ENCODE data around the gene TBC1D4.

Gene TBC1D4

DNA sequence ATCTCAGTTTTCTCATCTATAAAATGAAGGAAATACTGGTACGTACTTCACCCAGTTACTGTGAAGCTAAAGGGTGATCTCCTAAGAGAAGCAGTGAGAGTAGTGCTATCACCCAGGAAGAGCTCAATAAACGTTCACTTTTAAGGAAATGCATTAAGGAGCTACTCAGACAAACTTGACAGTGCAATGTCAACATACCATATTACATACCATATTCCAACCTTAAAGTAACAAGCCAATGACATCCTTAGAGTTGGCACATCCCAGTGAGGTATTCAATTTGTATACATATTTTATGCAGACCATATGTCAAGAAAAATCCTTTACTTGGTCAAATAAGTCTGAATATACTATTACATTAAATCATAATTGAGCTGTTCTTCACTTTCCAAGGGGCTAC, 7.0 kb downstream of the TBC1D4 start:
- Histone ChIP-seq H3K4me3 (no peak overlapping the region), H3K4me1 (peaks cover 24% of the 10 kb centered on the region), H3K9ac (no peak overlapping the region), H4K20me1 (peaks cover 43% of the 10 kb centered on the region), H3K27ac (no peak overlapping the region), H3K36me3 (peaks cover 14% of the 10 kb centered on the region; the same call in 1 of the 2 replicates), H3K9me3 (peaks cover 21% of the 10 kb centered on the region; the same call in 1 of the 2 replicates), H3K4me2 (no peak overlapping the region), H3K27me3 (no peaks in the 10 kb centered on the region)
- TF ChIP-seq Cebpa-rat (IDR thresholded peaks at IDR 0.05), result no peak

DNA sequence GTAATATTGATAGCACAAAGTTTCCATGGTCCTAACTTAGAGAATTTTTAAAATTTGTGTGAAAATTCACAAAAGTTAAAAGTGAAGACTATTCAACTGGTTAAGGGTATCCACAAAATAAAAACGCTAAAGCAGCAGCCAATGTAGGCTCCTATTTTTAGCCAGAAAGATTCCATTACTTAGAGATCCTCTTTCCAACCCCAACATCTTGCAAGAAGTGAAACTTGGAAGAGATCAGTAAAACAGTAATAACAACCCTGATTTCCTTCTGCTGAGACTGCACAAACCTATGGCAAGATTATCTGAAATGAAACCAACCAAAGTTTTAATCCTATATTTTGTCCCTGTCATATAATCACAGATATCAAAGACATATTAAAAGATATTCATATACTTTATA, 8.5 kb downstream of the TBC1D4 start:
- H3K27ac ChIP-seq, result no peak overlapping the region
- no peak for TF ChIP-seq Cebpa-rat (IDR thresholded peaks at IDR 0.05)
- no peak overlapping the region for H3K9ac ChIP-seq
- H3K27me3 ChIP-seq, result no peaks in the 10 kb centered on the region
- peaks cover 26% of the 10 kb centered on the region; the same call in 1 of the 2 replicates for H3K36me3 ChIP-seq
- peaks cover 27% of the 10 kb centered on the region; the same call in 1 of the 2 replicates for H3K9me3 ChIP-seq
- H3K4me1 ChIP-seq, result peaks cover 10% of the 10 kb centered on the region
- no peak overlapping the region for H3K4me3 ChIP-seq
- H4K20me1 ChIP-seq, result peaks cover 31% of the 10 kb centered on the region
- H3K4me2 ChIP-seq, result no peak overlapping the region

DNA sequence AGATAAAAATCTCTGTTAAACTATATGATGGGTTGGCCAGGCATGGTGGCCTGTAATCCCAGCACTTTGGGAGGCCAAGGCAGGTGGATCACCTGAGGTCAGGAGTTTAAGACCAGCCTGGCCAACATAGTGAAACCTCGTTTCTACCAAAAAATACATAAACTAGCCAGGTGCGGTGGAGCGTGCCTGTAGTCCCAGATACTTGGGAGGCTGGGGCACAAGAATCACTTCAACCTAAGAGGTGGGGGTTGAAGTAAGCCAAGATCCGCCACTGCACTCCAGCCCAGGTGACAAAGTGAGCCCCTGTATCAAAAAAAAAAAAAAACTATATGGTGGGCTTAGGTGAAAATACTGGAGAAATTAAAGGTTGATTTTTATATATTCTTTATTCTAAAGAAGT, 11.3 kb downstream of the TBC1D4 start:
- Histone ChIP-seq H3K4me1 (no peaks in the 10 kb centered on the region), H3K27me3 (no peaks in the 10 kb centered on the region), H3K4me3 (no peak overlapping the region)

DNA sequence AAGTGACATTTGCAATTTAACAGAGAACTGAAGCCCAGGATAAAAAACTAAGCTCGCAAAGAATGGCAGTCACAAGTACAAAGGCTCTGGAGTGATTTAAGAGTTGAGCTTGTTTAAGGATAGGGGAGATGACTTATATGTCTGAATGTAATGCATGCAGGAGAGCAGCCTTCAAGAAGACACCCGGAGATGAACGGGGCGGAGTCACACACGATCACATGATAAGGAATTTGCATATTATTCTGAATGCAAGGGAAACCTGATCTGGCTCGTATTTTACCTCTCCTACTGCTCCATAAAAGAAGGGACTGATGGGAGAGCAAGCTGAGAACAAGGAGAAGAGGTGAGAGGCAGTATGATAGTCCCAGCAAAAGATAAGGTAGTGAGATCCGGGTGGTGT, 12.9 kb downstream of the TBC1D4 start:
- Histone ChIP-seq H3K27me3 (no peaks in the 10 kb centered on the region), H3K4me2 (no peak overlapping the region), H4K20me1 (peaks cover 20% of the 10 kb centered on the region; the same call in 1 of the 2 replicates), H3K36me3 (peaks cover 43% of the 10 kb centered on the region), H3K9ac (no peak overlapping the region), H3K27ac (no peak overlapping the region), H3K4me3 (no peak overlapping the region), H3K9me3 (peaks cover 43% of the 10 kb centered on the region), H3K4me1 (no peaks in the 10 kb centered on the region)
- no peak for TF ChIP-seq Cebpa-rat (IDR thresholded peaks at IDR 0.05)

More for the DNA sequence above, 11.3 kb downstream of the TBC1D4 start:
- Histone ChIP-seq H3K9me3 (peaks cover 33% of the 10 kb centered on the region), H3K9ac (no peak overlapping the region), H3K36me3 (peaks cover 27% of the 10 kb centered on the region), H3K27ac (no peak overlapping the region), H4K20me1 (peaks cover 20% of the 10 kb centered on the region; the same call in 1 of the 2 replicates), H3K4me2 (no peak overlapping the region)
- TF ChIP-seq Cebpa-rat (IDR thresholded peaks at IDR 0.05), result no peak

DNA sequence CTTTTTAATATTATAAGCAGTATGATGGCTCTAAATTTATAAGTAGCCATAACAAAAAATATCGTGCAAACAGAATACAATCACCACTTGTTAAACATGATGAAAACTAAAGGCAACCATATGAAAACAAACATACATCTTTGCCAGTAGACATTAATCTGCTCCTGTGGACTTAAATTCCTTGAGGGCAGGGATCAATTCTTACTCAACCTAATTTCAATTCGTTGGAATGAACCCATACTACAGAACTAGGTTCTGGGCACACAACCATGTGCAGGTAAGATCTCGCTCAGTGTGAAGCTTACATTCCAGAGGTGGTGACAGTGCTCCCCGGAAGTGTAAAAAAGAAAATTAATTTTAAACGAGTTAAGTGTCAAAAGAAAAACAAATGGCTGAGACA, 13.4 kb downstream of the TBC1D4 start:
- Histone ChIP-seq H3K9ac (no peak overlapping the region), H3K27me3 (no peaks in the 10 kb centered on the region), H3K9me3 (peaks cover 43% of the 10 kb centered on the region), H3K4me3 (no peak overlapping the region), H3K4me2 (no peak overlapping the region), H3K4me1 (no peaks in the 10 kb centered on the region), H4K20me1 (peaks cover 20% of the 10 kb centered on the region; the same call in 1 of the 2 replicates), H3K36me3 (peaks cover 45% of the 10 kb centered on the region), H3K27ac (no peak overlapping the region)
- no peak for TF ChIP-seq Cebpa-rat (IDR thresholded peaks at IDR 0.05)

DNA sequence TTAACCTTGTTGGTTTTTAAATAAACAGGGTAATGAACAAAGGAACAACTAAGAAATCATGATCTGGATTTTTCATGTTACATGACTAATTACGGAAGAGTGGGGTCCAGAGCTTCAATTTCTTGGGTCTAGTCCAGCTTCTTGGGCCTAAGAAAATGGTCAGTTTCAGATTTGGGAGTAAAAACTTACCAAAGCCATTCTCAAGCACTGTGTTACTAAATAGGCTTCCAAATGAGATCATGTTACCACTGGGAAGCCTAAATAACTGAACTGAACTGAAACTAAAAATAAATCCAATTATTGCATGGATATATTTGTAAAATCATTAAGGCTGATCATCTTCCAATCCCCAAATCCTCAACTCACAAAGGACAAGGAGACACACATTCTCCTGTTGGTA, 13.9 kb downstream of the TBC1D4 start:
- H3K4me1 ChIP-seq, result no peaks in the 10 kb centered on the region

DNA sequence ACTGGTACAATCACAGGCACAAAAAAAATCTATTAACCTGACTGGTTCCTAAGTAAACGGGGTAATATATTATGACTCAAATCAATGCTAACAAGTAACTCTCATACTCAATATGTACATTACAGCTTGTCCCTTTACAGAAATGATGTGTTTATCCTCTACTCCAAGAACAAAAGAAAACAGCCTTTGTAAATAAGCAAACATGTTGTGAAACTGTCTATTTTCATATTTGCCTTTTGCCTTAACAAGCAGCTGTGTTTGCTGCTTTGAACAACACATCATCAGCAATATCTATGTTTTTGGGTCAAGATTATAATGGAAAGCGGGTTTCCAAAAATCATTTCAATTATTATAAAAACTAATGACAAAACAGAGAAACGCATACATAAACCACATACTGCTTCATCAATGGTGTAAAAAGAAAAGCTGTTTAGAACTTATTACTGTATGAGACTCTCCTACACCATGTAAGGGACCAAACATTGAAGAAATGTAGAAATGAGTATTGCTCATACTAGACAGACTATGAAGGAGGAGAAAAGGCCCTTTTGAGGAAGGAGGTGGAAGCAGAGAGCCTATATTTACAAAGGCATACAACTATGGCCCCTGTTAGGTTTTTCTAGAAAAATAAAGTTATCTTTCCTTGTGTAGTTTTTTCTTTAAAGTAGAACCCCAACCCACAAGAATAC, 14.8 kb downstream of the TBC1D4 start:
- Histone ChIP-seq H3K4me1 (no peaks in the 10 kb centered on the region), H3K4me3 (no peak overlapping the region), H3K9ac (no peak overlapping the region), H3K9me3 (peaks cover 42% of the 10 kb centered on the region), H4K20me1 (peaks cover 22% of the 10 kb centered on the region; the same call in 1 of the 2 replicates), H3K27ac (no peak overlapping the region), H3K36me3 (peaks cover 45% of the 10 kb centered on the region), H3K4me2 (no peak overlapping the region), H3K27me3 (no peaks in the 10 kb centered on the region)
- TF ChIP-seq Cebpa-rat (IDR thresholded peaks at IDR 0.05), result no peak

More for the DNA sequence above, 13.9 kb downstream of the TBC1D4 start:
- Histone ChIP-seq H3K27me3 (no peaks in the 10 kb centered on the region), H3K9me3 (peaks cover 43% of the 10 kb centered on the region), H3K36me3 (peaks cover 45% of the 10 kb centered on the region), H4K20me1 (peaks cover 19% of the 10 kb centered on the region; the same call in 1 of the 2 replicates), H3K27ac (no peak overlapping the region), H3K4me3 (no peak overlapping the region), H3K4me2 (no peak overlapping the region), H3K9ac (no peak overlapping the region)
- TF ChIP-seq Cebpa-rat (IDR thresholded peaks at IDR 0.05), result no peak

DNA sequence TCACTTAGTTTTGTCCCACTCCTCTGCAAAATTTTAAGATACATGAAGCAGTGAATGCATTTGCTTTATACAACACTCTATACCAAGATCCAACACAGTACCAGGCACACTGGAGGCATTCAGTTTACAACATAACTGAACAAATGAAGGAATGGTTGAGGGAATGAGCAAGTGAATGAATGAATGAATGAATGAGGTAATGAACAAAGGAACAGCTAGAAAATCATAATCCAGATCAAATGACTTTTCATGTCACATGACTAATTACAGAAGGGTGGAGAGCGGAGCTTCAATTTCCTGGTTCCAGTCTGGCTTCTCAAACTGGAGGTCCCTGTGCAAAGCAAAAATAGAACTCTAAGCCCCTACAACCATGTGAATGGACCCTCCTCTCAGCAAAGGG, 16.7 kb downstream of the TBC1D4 start:
- Histone ChIP-seq H3K27me3 (no peaks in the 10 kb centered on the region), H3K27ac (no peak overlapping the region), H4K20me1 (peaks cover 23% of the 10 kb centered on the region; the same call in 1 of the 2 replicates), H3K4me1 (no peaks in the 10 kb centered on the region), H3K9ac (no peak overlapping the region), H3K4me2 (no peak overlapping the region), H3K9me3 (peaks cover 32% of the 10 kb centered on the region), H3K36me3 (peaks cover 43% of the 10 kb centered on the region), H3K4me3 (no peak overlapping the region)
- no peak for TF ChIP-seq Cebpa-rat (IDR thresholded peaks at IDR 0.05)

DNA sequence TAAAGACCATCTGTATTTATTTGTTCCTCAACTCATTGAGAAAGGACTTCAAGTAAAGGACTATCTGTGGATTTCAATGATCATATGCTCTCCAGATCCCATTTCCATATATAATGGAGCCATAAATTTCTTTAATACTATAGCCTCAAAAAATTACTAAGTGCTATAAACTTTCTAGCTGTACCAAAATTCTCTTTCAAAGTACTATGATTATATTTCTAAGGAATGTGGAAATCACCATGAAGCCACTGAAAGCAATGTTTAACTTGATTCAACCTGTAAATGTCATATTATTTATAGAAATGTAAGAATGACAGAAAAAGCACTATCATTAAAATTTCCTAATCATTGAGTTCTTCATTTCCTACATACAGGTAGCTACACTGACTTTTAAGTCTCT, 20.7 kb downstream of the TBC1D4 start:
- no peaks in the 10 kb centered on the region for H3K4me1 ChIP-seq
- no peak overlapping the region for H3K4me3 ChIP-seq
- no peak overlapping the region for H3K27ac ChIP-seq
- no peak for TF ChIP-seq Cebpa-rat (IDR thresholded peaks at IDR 0.05)
- peaks cover 47% of the 10 kb centered on the region for H3K36me3 ChIP-seq
- H3K9ac ChIP-seq, result no peak overlapping the region
- H3K4me2 ChIP-seq, result no peak overlapping the region
- peaks cover 28% of the 10 kb centered on the region for H4K20me1 ChIP-seq
- no peaks in the 10 kb centered on the region for H3K27me3 ChIP-seq
- peaks cover 34% of the 10 kb centered on the region for H3K9me3 ChIP-seq

DNA sequence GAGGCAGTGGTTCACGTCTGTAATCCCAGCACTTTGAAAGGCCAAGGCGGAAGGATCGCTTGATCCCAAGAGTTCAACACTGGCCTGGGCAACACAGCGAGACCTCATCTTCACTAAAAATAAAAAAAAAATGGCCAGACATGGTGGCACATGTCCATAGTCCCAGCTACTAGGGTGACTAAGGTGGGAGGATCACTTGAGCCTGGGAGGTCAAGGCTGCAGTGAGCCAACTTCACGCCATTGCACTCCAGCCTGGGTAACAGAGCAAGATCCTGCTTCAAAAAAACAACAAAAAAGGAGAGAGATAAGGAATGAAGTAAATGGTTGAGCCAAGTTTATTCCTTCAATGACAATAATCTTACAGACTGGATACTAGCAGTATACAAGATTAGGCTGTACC, 21.3 kb downstream of the TBC1D4 start:
- no peak for TF ChIP-seq Cebpa-rat (IDR thresholded peaks at IDR 0.05)

More for the DNA sequence above, 21.3 kb downstream of the TBC1D4 start:
- peaks cover 41% of the 10 kb centered on the region for H3K36me3 ChIP-seq
- H3K9me3 ChIP-seq, result peaks cover 28% of the 10 kb centered on the region
- no peak overlapping the region for H3K27ac ChIP-seq
- H4K20me1 ChIP-seq, result peaks cover 35% of the 10 kb centered on the region
- no peak overlapping the region for H3K9ac ChIP-seq
- H3K27me3 ChIP-seq, result no peaks in the 10 kb centered on the region
- H3K4me3 ChIP-seq, result no peak overlapping the region
- H3K4me1 ChIP-seq, result no peaks in the 10 kb centered on the region
- H3K4me2 ChIP-seq, result no peak overlapping the region
